AG09309 (cell line): ENCODE results near the gene ADGRV1.

Experiments
- DNase-seq: peaks from one replicate; pipeline ENCODE4 v3.0.0-alpha.2; 2010; ENCODE audit warnings: low read depth
- H3K4me3 ChIP-seq: 2 replicates; pipeline ENCODE4 v1.5.1; 2011; ENCODE audit warnings: mild to moderate bottlenecking, low read depth, low read length, moderate library complexity; ENCODE audit not compliant: control insufficient read depth
- TF ChIP-seq, protein P1 (sequence below): IDR thresholded peaks from 2 replicates; pipeline ENCODE4 v1.5.1; 2011; ENCODE audit warnings: mild to moderate bottlenecking, low read depth, low read length, inconsistent platforms; ENCODE audit not compliant: insufficient read depth, control insufficient read depth; ENCODE audit errors: missing control alignments

Gene ADGRV1

GRCh38 chr5:90703932-90704331, 145.3 kb downstream of the ADGRV1 start:
- TF ChIP-seq, protein P1, sequence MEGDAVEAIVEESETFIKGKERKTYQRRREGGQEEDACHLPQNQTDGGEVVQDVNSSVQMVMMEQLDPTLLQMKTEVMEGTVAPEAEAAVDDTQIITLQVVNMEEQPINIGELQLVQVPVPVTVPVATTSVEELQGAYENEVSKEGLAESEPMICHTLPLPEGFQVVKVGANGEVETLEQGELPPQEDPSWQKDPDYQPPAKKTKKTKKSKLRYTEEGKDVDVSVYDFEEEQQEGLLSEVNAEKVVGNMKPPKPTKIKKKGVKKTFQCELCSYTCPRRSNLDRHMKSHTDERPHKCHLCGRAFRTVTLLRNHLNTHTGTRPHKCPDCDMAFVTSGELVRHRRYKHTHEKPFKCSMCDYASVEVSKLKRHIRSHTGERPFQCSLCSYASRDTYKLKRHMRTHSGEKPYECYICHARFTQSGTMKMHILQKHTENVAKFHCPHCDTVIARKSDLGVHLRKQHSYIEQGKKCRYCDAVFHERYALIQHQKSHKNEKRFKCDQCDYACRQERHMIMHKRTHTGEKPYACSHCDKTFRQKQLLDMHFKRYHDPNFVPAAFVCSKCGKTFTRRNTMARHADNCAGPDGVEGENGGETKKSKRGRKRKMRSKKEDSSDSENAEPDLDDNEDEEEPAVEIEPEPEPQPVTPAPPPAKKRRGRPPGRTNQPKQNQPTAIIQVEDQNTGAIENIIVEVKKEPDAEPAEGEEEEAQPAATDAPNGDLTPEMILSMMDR, result no peak
- H3K4me3 ChIP-seq, result no peak overlapping the region
- no peak for DNase-seq

GRCh38 chr5:90707698-90708097, 149.1 kb downstream of the ADGRV1 start:
- TF ChIP-seq, protein P1, result no peak
- no peak for DNase-seq
- H3K4me3 ChIP-seq, result no peak overlapping the region

GRCh38 chr5:90709323-90710155, 150.9 kb downstream of the ADGRV1 start:
- TF ChIP-seq, protein P1, result peak; percentile 69
- DNase-seq, result peak; percentile 1
- H3K4me3 ChIP-seq, result no peak overlapping the region

DNA sequence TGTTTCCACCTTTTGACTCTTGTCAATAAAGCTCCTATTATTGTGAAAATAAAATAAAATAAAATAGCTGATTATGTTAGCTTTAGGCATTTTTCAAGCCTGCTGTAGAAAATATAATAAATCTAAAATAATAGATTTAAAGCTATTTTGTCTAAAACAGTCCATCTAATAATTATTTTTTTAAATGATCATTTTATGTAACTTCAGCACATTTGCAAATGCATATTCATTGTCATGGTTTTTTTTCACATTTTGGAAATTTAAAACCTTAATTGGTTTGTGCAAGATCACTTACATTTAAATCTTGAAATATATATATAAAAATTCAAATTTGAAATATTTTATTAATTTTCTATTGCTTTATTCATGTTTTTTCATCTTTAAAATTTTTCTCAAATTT, 159.8 kb downstream of the ADGRV1 start:
- no peak for DNase-seq
- TF ChIP-seq, protein P1, result no peak
- H3K4me3 ChIP-seq, result no peak overlapping the region

GRCh38 chr5:90739567-90739966, 181.0 kb downstream of the ADGRV1 start:
- H3K4me3 ChIP-seq, result no peak overlapping the region
- TF ChIP-seq, protein P1, result no peak
- DNase-seq, result no peak

DNA sequence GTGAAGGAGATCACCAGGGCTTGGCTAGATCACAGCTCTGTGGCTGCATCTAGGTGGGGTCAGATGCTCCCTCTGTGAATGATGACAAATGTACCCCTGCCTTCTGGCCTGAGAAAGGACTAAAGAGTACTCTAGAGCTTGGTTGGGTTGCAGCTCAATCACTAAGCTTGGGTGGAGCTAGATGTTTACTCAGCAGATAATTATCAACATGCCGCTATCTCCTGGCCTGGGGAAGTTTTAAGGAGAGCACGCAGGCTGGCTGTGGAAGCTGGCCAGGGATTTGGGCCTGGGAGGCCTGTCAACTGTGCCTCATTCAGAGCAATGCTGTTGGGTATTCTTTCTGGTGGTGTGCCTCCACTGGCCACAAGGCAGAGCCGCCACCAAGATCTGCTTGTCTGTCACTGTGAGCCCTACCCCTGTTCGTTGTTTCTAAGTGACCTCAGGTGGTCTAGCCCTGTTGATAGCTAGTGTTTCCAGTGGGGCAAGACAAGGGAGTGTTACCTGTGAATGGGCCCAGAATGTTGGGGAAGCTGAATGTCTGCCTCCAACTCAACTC, 181.7 kb downstream of the ADGRV1 start:
- no peak overlapping the region for H3K4me3 ChIP-seq
- TF ChIP-seq, protein P1, result no peak
- DNase-seq, result no peak
